HEK293 (cell line): Measurements from ENCODE around the gene CREG2.

Experiments used
- CTCF ChIA-PET: fragments of 350-600 bp; formaldehyde crosslinking; extraction: SDS; loops from one replicate; lab custom pipeline; 2021; ENCODE audit warnings: antibody characterized with exemption; lab: Yijun Ruan, JAX
- POLR2A ChIA-PET: fragments of 300-600 bp; formaldehyde crosslinking; extraction: SDS; loops from one replicate; lab custom pipeline; 2020; ENCODE audit warnings: antibody characterized with exemption, inconsistent platforms; lab: Yijun Ruan, JAX
- H3K27ac ChIP-seq: fragments of 200-500 bp; sonication (Bioruptor generic); 2 replicates; pipeline ENCODE4 v1.5.1; 2014; ENCODE audit warnings: low read depth, low read length, control low read depth, inconsistent platforms; ENCODE audit errors: extremely low read depth
- H3K36me3 ChIP-seq, 2 experiments: fragments of 200-500 bp in 1 of 2; sonication (Bioruptor generic) in 1 of 2; 1 replicate in 1 of 2; 2 replicates in 1 of 2; pipeline ENCODE4 v1.5.1; 2014 to 2017; ENCODE audit warnings: inconsistent platforms in 2 of 2, low read length in 2 of 2; ENCODE audit not compliant: control insufficient read depth in 2 of 2, insufficient read depth in 1 of 2
- H3K4me1 ChIP-seq: fragments of 200-500 bp; sonication (Bioruptor generic); 2 replicates; pipeline ENCODE4 v1.5.1; 2014; ENCODE audit warnings: mild to moderate bottlenecking, low read length, inconsistent platforms; ENCODE audit not compliant: control insufficient read depth, insufficient read depth
- H3K4me3 ChIP-seq: 2 replicates; pipeline ENCODE4 v1.5.1; 2011; ENCODE audit warnings: low read depth, mild to moderate bottlenecking, control low read depth, low read length, moderate library complexity
- H3K9me3 ChIP-seq: fragments of 200-500 bp; sonication (Bioruptor generic); 2 replicates; pipeline ENCODE4 v1.5.1; 2014; ENCODE audit warnings: low read depth, low read length, inconsistent platforms; ENCODE audit not compliant: control insufficient read depth, insufficient read depth
- FEZF1 ChIP-seq: fragments of 450-650 bp; formaldehyde crosslinking; IDR thresholded peaks from 2 replicates; pipeline ENCODE4 v1.5.1; 2016; ENCODE audit warnings: missing biosample characterization, missing genetic modification characterization
- GFI1B ChIP-seq: fragments of 450-650 bp; formaldehyde crosslinking; IDR thresholded peaks from 2 replicates; pipeline ENCODE4 v1.5.1; 2016; ENCODE audit warnings: missing biosample characterization, missing genetic modification characterization
- KLF8 ChIP-seq: fragments of 450-650 bp; formaldehyde crosslinking; IDR thresholded peaks from 2 replicates; pipeline ENCODE4 v1.5.1; 2016; ENCODE audit warnings: missing biosample characterization, missing genetic modification characterization
- SALL2 ChIP-seq: fragments of 450-650 bp; formaldehyde crosslinking; IDR thresholded peaks from 2 replicates; pipeline ENCODE4 v1.5.0; 2017; ENCODE audit warnings: missing biosample characterization, mild to moderate bottlenecking, missing genetic modification characterization, borderline replicate concordance
- TRIM28 ChIP-seq: IDR thresholded peaks from 2 replicates; pipeline ENCODE4 v1.6.1; 2011; ENCODE audit warnings: low read length, control low read depth, borderline replicate concordance
- WT1 ChIP-seq: fragments of 450-650 bp; formaldehyde crosslinking; IDR thresholded peaks from 2 replicates; pipeline ENCODE4 v1.5.1; 2016; ENCODE audit warnings: missing biosample characterization, missing genetic modification characterization
- ZBTB49 ChIP-seq: fragments of 450-650 bp; formaldehyde crosslinking; IDR thresholded peaks from 2 replicates; pipeline ENCODE4 v1.5.1; 2016; ENCODE audit warnings: missing biosample characterization, missing genetic modification characterization, low read depth
- ZEB2 ChIP-seq: fragments of 450-650 bp; formaldehyde crosslinking; IDR thresholded peaks from 2 replicates; pipeline ENCODE4 v1.5.1; 2016; ENCODE audit warnings: missing biosample characterization, missing genetic modification characterization
- ZNF138 ChIP-seq: fragments of 450-650 bp; formaldehyde crosslinking; IDR thresholded peaks from 2 replicates; pipeline ENCODE4 v1.5.1; 2016; ENCODE audit warnings: missing biosample characterization, missing genetic modification characterization, borderline replicate concordance
- ZNF140 ChIP-seq: fragments of 450-650 bp; formaldehyde crosslinking; IDR thresholded peaks from 2 replicates; pipeline ENCODE4 v1.5.1; 2016; ENCODE audit warnings: missing biosample characterization, missing genetic modification characterization
- ZNF184 ChIP-seq: fragments of 450-650 bp; IDR thresholded peaks from 2 replicates; pipeline ENCODE4 v1.5.1; 2018; ENCODE audit warnings: missing biosample characterization, mild to moderate bottlenecking, missing genetic modification characterization
- ZNF2 ChIP-seq: fragments of 450-650 bp; formaldehyde crosslinking; IDR thresholded peaks from 2 replicates; pipeline ENCODE4 v1.5.1; 2016; ENCODE audit warnings: missing biosample characterization, missing genetic modification characterization
- ZNF214 ChIP-seq: fragments of 450-650 bp; formaldehyde crosslinking; IDR thresholded peaks from 2 replicates; pipeline ENCODE4 v1.5.1; 2017; ENCODE audit warnings: missing biosample characterization, mild to moderate bottlenecking, missing genetic modification characterization, borderline replicate concordance
- ZNF366 ChIP-seq: fragments of 450-650 bp; formaldehyde crosslinking; conservative IDR thresholded peaks from 2 replicates; pipeline ENCODE4 v1.5.1; 2016; ENCODE audit warnings: missing biosample characterization, missing genetic modification characterization
- ZNF423 ChIP-seq: fragments of 450-650 bp; formaldehyde crosslinking; IDR thresholded peaks from 2 replicates; pipeline ENCODE4 v1.5.1; 2016; ENCODE audit warnings: missing biosample characterization, missing genetic modification characterization
- ZNF473 ChIP-seq: fragments of 450-650 bp; formaldehyde crosslinking; IDR thresholded peaks from 2 replicates; pipeline ENCODE4 v1.5.1; 2017; ENCODE audit warnings: missing biosample characterization, missing genetic modification characterization
- ZNF521 ChIP-seq: fragments of 450-650 bp; formaldehyde crosslinking; IDR thresholded peaks from 2 replicates; pipeline ENCODE4 v1.5.1; 2017; ENCODE audit warnings: missing biosample characterization, mild to moderate bottlenecking, missing genetic modification characterization
- ZNF555 ChIP-seq: fragments of 450-650 bp; formaldehyde crosslinking; conservative IDR thresholded peaks from 2 replicates; pipeline ENCODE4 v1.5.1; 2017; ENCODE audit warnings: missing biosample characterization, mild to moderate bottlenecking, missing genetic modification characterization, inconsistent platforms
- ZNF560 ChIP-seq: fragments of 450-650 bp; formaldehyde crosslinking; IDR thresholded peaks from 2 replicates; pipeline ENCODE4 v1.5.1; 2017; ENCODE audit warnings: missing biosample characterization, missing genetic modification characterization, borderline replicate concordance
- ZNF658 ChIP-seq: fragments of 450-650 bp; formaldehyde crosslinking; IDR thresholded peaks from 2 replicates; pipeline ENCODE4; 2016; ENCODE audit warnings: missing biosample characterization, missing genetic modification characterization
- TF ChIP-seq, protein P1 (sequence below): IDR thresholded peaks from 2 replicates; pipeline ENCODE4 v1.6.1; 2011; ENCODE audit warnings: mild to moderate bottlenecking, low read depth, low read length, borderline replicate concordance
- TF ChIP-seq, protein P2 (sequence below): fragments of 450-650 bp; formaldehyde crosslinking; IDR thresholded peaks from 2 replicates; pipeline ENCODE4 v1.5.1; 2016; ENCODE audit warnings: missing biosample characterization, missing genetic modification characterization

CREG2 gene

GRCh38 chr2:101380376-101380775 lies 6.9 kb downstream of the CREG2 start:
- POLR2A ChIA-PET, result no interaction called here
- no peaks in the 10 kb centered on the region for H3K9me3 ChIP-seq

DNA sequence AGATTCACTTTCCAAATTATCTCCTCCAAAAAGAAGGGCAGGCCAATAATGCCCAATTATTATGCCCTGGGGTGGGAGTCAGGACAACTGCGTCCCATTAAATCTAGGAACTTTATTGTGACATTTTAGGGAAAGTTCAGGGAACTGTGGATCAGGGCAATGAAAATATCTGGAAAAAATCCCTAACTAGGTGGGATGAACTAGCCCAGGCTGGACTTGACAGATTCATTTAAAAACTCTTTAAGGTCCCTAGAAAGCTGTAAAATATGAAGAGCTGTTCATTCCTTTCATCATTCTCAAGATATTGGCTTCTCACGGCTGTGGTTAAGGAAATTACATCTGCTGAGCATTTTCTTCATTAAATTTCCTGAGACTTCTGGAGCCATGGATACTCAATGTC lies 8.2 kb downstream of the CREG2 start:
- Histone ChIP-seq H3K9me3 (no peaks in the 10 kb centered on the region), H3K36me3 (no peaks in the 10 kb centered on the region), H3K4me3 (no peak overlapping the region), H3K27ac (no peak overlapping the region), H3K4me1 (no peaks in the 10 kb centered on the region)
- POLR2A ChIA-PET, result no interaction called here
- TF ChIP-seq ZNF214 (tag by site-specific recombination), result no peak
- TF ChIP-seq WT1 (tag by site-specific recombination), result no peak
- no peak for TF ChIP-seq ZBTB49 (tag by site-specific recombination)
- TF ChIP-seq, protein P1, sequence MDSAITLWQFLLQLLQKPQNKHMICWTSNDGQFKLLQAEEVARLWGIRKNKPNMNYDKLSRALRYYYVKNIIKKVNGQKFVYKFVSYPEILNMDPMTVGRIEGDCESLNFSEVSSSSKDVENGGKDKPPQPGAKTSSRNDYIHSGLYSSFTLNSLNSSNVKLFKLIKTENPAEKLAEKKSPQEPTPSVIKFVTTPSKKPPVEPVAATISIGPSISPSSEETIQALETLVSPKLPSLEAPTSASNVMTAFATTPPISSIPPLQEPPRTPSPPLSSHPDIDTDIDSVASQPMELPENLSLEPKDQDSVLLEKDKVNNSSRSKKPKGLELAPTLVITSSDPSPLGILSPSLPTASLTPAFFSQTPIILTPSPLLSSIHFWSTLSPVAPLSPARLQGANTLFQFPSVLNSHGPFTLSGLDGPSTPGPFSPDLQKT, result no peak
- TF ChIP-seq, protein P2, sequence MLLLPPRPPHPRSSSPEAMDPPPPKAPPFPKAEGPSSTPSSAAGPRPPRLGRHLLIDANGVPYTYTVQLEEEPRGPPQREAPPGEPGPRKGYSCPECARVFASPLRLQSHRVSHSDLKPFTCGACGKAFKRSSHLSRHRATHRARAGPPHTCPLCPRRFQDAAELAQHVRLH, result no peak
- no peak for TF ChIP-seq ZNF184 (tag by site-specific recombination)
- no peak for TF ChIP-seq ZNF560 (tag by site-specific recombination)
- no peak for TF ChIP-seq ZNF2 (tag by site-specific recombination)
- no peak for TF ChIP-seq SALL2
- TF ChIP-seq ZNF555, result no peak
- TF ChIP-seq ZEB2 (tag by site-specific recombination), result no peak
- no peak for TF ChIP-seq KLF8 (tag by site-specific recombination)
- TF ChIP-seq ZNF140, result no peak
- TF ChIP-seq TRIM28, result no peak
- no peak for TF ChIP-seq ZNF521 (tag by site-specific recombination)
- CTCF ChIA-PET, result interaction anchor here (0.8 to 1.0 kb wide), 3 partner anchors 9 to 37 kb away, joined by 3 to 5 read pairs (median 4); no protein-coding TSS in a partner anchor

More at GRCh38 chr2:101380376-101380775, 6.9 kb downstream of the CREG2 start:
- TF ChIP-seq ZNF214 (tag by site-specific recombination) (no peak), ZNF366 (tag by site-specific recombination) (no peak), GFI1B (tag by site-specific recombination) (no peak), ZNF138 (tag by site-specific recombination) (no peak), FEZF1 (tag by site-specific recombination) (no peak), ZNF473 (no peak), ZNF423 (tag by site-specific recombination) (no peak), ZNF658 (tag by site-specific recombination) (no peak)
- TF ChIP-seq, all 188 proteins: peak for 0
- no peak overlapping the region for H3K27ac ChIP-seq
- H3K4me1 ChIP-seq, result no peaks in the 10 kb centered on the region
- no peak overlapping the region for H3K4me3 ChIP-seq
- no peaks in the 10 kb centered on the region for H3K36me3 ChIP-seq
- CTCF ChIA-PET, result interaction anchor here (0.6 to 2.0 kb wide), 2 partner anchors 38 to 129 kb away, joined by 5 read pairs; no protein-coding TSS in a partner anchor
